Inferior parietal cortex (tissue), 1 donor: ENCODE measurements around the gene RAPGEFL1.
A peak's percentile ranks its signal among the peaks of the same experiment; 100 is the strongest.
"Not testable (repeated sequence)": the region's sequence is repeated elsewhere in the genome, so short reads cannot be mapped to it uniquely, and the experiment has no call there.

ENCODE experiments used
- DNase-seq: peaks from one replicate; pipeline ENCODE4 v3.0.0-alpha.2; 2016; ENCODE audit errors: extremely low spot score

The RAPGEFL1 gene

DNA sequence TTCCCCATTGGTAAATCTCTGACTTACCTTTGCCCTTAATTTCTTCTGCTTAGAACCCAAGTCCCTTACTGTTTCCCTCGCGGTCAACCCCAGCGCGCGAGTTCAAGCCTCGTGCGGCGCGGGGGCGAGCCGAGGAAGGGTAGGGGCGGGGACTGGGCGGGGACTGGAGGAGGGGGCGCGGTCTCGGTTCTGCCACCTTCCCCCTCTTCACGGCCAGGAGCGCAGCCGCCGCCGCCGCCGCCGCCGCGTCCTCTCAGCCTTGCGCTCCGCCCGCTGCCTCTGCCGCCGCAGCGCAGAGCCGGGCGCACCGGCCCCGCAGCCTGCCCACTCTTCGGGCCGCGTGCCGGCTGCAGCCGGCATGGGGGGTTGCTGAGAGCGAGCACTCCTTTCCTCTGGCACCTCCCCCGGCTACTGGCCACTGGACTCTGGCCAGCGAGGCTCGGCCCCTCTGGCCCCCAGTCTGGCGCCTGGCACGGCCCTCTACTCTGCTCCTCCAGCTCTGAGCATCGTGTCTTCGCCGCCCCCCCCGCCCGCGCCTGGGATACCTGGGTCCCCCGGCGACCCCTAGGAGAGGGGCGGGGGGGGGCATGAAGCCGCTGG lies at the start of gene RAPGEFL1:
RAPGEFL1 (plus strand) TSS at position 196 of the 600 bp plus-strand sequence; CDS start at position 588, 392 bp downstream.
- no peak for DNase-seq

GRCh38 chr17:40129498-40129897 lies 47.8 kb upstream of the RAPGEFL1 start:
- no peak for DNase-seq

DNA sequence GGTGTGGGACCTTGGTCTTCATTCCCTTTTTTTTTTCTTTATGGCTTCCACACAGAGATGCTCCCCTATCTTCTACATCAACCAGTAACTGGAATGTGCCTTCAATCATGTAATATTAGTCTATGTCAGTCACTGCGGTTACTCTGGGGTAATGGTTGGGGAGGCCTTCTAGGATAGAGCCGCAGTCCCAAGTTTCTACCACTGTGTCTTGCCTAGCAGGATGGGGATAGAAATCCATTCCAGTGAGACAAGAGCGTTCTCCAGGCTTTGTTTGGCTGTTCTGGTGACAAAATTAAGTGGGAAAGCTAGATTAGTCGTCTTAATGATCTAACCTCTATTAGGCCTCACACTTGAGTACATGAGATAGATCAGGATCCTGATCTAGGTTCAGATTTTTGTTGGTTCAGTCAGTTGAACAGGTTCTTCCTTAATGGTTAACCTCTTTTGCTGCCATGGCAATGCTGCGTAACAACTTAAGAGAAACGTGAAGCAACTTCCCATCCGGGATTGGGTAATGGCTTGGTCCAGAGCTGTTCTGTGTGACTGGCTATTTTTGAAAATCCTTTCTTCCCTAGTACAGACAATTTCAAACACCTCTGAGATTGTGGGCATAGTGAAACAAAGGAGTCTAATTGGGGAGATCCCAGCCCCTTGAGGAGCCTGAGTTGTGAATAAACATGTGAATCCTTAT lies 46.8 kb upstream of the RAPGEFL1 start:
- DNase-seq = no peak

GRCh38 chr17:40134184-40134583 lies 43.1 kb upstream of the RAPGEFL1 start:
- DNase-seq = no peak

DNA sequence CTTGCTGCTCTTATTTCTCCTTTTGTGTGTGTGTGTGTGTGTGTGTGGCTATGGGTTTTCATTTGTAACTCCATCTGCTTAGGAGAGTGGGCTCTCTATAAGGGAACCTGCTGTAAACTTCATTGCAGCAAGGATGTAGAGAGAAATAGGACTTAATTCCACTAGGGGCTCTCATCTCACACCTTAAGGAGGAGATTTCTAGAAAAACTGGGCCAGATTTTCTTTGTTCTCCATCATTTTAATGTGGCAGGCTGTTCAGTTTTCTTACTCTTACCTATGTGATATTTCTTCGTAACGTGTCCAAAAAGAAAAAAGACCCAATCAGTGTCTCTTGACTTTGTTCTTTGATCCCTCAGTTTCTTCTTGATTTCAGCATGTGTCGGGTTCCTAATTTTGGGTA lies 41.5 kb upstream of the RAPGEFL1 start:
- DNase-seq = no peak

- no peak for DNase-seq
These were observed 37.7 kb upstream of the RAPGEFL1 start for GRCh38 chr17:40139566-40140058.

- DNase-seq = not testable (repeated sequence)
These were observed 34.1 kb upstream of the RAPGEFL1 start for GRCh38 chr17:40143166-40143565.

GRCh38 chr17:40145476-40145875 lies 31.8 kb upstream of the RAPGEFL1 start:
- DNase-seq = no peak

GRCh38 chr17:40148527-40148926 lies 28.7 kb upstream of the RAPGEFL1 start:
- no peak for DNase-seq

- DNase-seq = no peak
These were observed 27.0 kb upstream of the RAPGEFL1 start for GRCh38 chr17:40150276-40150675.

DNA sequence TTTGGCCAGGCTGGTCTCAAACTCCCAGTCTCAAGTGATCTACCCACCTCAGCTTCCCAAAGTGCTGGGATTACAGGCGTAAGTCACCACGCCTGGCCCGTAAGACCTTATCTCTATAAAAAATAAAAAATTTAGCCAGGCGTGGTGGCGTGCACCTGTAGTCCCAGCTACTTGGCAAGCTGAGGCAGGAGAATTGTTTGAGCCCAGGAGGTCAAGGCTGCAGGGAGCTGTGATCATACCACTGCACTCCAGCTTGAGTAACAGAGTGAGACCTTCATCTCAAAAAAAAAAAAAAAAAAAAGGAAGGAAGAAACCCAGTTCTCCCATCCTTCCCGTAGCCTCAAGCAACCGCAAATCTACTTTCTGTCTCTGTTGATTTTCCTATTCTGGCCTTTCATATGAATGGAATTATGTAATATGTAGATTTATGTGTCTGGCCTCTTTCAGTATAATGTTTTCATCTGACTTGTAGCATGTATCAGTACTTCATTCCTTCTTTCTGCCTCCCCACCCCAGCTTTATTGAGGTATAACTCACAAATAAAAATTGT lies 25.8 kb upstream of the RAPGEFL1 start:
- DNase-seq = no peak

- no peak for DNase-seq
These were observed 23.6 kb upstream of the RAPGEFL1 start for GRCh38 chr17:40153603-40154236.

DNA sequence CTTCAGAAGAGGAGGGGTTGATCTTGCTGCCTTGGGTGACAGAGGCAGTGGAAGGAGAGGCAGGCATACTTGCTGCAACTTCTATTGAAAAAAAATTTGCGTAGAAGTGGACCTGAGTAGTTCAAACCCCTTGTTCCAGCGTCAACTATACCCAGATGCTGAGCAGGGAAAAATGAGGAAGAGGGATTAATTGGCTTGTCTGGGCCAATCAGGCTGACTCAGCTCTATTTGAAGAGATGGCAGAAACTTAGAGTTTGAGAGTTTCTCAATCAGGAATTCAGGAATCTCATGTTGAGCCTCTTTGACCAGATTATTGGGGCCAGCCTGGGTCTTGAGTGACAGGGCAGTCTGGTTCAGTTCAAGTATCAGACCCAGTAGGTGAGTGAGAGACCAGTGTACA lies 19.3 kb upstream of the RAPGEFL1 start:
- no peak for DNase-seq

- no peak for DNase-seq
These were observed 18.7 kb upstream of the RAPGEFL1 start for GRCh38 chr17:40158438-40159013.

DNA sequence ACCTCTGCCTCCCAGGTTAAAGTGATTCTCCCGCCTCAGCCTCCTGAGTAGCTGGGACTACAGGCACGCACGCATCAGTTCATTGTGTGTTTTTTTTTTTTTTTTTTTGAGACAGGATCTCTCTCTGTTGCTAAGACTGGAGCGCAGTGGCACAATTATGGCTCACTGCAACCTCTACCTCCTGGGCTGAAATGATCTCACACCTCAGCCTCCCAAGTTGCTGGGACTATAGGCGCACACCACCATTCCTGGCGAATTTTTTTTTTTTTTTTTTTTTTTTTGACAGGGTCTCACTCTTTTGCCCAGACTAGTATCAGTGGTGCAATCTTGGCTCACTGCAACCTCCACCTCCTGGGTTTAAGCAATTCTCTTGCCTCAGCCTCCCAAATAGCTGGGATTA lies 17.8 kb upstream of the RAPGEFL1 start:
- no peak for DNase-seq

GRCh38 chr17:40167685-40168261 lies 9.5 kb upstream of the RAPGEFL1 start:
- no peak for DNase-seq

GRCh38 chr17:40168262-40168832 lies 8.9 kb upstream of the RAPGEFL1 start:
- peak; percentile 80 for DNase-seq

DNA sequence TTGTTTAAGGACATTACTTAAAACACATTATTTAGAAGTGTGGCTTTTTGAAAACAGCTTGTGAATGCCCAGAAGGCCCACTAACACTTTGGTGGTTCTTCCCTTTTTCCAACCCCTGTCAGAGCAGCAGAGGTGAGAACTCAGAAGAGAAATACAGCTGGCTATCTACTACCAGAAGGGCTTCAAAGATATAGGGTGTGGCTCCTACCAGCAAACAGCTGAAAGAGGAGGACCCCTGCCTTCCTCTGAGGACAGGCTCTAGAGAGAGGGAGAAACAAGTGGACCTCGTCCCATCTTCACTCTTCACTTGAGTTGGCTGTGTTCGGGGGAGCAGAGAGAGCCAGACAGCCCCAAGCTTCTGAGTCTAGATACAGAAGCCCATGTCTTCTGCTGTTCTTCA lies 6.9 kb upstream of the RAPGEFL1 start:
- DNase-seq = no peak

- no peak for DNase-seq
These were observed 5.5 kb upstream of the RAPGEFL1 start for GRCh38 chr17:40171750-40172149.

DNA sequence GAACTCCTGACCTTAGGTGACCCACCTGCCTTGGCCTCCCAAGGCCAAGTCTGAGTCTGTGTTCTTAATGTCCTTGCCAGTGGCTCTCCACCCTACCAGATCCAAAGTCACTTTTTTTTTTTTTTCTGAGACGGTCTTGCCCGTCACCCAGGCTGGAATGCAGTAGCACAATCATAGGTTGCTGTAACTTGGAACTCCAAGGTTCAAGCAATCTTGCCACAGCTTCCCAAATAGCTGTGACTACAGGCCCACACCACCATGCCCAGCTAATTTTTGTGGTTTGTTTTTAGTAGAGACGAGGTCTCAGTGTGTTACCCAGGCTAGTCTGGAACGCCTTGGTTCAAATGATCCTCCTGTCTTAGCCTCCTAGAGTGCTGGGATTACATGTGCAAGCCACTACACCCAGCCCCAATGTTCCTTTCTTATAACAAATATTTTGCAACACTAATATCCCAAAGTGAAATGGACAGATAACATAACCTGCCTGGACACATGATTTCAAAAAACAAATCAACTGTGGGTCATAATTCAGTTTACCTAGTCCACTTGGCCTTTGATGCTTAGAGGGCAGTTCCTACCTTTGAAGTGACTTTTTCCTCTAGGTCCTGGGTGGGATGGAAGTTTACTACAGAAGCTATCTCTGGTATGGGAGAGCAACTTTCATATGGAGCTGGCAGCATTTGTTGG lies 4.0 kb upstream of the RAPGEFL1 start:
- DNase-seq = no peak

DNA sequence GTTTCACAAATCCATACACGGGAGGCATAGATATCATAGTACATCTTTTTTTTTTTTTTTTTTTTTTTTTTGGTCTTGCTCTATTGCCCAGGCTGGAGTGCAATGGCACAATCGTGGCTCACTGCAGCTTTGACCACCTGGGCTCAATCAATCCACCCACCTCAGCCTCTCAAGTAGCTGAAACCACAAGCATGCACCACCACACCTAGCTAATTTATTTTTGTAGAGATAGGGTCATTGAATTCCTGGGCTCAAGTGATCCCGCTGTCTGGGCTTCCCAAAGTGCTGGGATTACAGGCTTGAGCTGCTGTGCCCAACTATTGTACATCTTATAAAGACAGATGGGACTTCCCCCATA lies 3.5 kb upstream of the RAPGEFL1 start:
- no peak for DNase-seq
